NCI-H526 treated with DMSO at 0.1 percent for 48 hours (cell line): Measurements from ENCODE around the gene TBC1D22A.
A peak's percentile ranks its signal among the peaks of the same experiment; 100 is the strongest.

Source experiments
- DNase-seq: peaks from one replicate; lab custom pipeline; 2025; lab: John Stamatoyannopoulos, UW

TBC1D22A gene

DNA sequence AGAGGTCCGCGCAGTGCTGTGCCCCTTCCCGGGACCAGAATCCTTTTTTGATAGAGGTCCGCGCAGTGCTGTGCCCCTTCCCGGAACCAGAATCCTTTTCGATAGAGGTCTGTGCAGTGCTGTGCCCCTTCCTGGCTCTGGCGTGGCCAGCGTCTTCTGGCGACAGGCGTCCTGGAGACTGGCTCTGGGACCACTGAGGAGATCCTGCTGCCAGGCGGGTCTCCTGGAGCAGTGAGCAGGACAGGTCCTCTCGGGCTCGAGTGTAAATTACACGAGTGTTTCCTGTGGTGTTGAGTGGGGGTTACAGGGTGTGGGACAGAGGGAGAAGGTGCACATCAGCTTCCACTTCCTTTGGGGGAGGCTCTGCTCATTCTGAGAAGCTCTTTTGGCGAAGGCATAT is 98.1 kb downstream of the TBC1D22A start:
- no peak for DNase-seq

DNA sequence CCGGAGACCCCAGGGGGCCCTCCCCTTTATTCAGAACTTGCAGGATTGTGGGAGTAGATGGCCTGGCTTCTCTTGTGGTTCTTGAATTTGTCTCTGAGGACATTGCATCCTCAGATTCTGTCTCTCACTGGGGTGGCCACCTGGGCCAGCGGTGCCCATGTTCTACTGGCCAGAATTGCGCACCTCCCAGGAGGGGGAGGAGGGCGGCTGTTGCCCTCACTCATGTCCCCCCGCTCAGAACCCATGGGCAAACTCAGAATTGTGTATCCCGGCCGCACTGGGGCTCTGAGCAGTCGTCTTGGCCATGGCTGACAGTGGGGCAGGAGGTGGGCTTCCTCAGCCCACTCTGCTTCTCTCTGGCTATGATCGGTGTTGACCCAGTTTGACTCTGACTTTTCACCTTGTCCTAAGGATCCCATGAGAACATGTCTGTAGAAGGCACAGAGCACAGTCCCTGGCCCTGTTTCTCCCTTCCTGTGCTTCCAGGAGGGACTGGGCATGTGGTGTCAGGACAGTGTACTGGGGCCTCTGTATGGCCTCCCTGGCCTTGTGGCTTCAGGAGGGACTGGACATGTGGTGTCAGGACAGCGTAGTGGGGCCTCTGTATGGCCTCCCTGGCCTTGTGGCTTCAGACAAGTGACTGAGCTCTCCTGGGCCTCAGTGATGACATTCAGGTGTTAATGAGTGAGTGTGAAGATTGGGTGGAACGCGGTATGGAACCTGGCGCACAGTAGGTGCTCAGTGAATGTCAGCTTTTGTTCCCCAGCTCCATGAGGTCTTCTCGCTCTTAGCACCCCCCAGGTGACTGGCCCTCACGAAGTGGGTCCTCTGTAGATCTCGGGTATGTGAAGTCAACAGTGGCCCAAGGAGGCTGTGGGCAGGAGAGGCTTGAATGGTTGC is 99.3 kb downstream of the TBC1D22A start:
- DNase-seq = no peak

DNA sequence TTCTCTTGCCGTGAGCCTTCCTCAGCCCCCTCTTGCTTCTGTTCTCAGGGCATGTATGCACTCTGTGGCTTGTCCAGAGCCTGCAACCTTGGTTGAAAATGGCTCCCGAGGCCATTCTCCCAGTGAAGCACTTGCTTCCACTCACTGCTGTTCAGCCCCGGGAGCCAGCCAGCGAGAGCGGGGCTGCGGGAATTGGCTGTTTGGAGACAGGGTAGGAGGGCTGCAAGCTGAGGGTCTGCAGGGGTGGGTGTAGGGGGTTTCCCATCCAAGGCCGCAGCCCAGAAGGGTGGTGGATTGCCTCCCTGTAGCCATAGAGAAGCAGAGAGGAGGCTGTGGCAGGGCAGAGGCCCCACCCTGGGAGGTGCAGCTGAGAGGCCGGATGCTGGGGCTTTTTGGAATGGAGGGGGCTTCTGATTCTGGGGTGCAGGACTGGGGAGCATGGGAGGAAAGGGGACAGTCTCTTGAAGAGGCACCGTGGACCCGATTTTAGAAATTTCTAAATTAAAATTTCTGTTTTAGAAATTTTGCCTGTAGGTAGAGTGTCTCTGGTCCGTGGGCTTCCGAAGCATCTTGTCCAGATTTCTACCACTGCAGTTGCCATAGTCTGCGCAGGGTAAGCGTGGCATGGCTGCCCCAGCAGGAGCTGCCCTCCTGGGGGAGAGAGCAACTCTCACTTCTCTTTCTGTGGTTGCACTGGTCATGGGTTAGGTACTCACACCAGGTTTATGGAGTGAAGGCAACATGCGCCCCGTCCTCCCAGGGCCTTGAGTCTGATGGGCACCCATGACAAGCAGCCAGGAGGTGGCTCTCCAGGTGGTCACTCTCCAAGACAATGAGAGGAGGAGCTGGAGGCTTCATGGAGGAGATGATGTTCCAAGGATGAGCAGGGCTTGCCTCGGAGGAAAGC is 100.2 kb downstream of the TBC1D22A start:
- DNase-seq = no peak

DNA sequence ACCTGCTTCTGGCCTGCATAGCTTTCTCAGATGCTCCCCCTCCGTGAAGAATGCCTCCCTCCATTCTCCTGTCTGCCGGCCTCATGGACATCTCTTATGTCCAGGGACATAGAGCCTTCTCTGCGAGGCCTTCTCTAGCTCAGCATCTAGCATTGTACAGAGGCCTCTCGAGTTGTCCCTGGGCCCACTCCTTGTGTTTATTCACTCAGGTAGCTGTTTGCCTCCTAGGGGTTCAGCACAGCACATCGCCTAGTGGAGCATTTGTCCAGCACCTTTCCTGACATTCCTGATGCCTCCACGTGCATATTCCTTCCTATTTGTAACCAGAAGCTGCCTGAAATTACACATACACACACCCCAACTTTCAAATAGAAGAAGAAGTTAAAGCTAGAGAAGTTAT is 101.3 kb downstream of the TBC1D22A start:
- DNase-seq = no peak

DNA sequence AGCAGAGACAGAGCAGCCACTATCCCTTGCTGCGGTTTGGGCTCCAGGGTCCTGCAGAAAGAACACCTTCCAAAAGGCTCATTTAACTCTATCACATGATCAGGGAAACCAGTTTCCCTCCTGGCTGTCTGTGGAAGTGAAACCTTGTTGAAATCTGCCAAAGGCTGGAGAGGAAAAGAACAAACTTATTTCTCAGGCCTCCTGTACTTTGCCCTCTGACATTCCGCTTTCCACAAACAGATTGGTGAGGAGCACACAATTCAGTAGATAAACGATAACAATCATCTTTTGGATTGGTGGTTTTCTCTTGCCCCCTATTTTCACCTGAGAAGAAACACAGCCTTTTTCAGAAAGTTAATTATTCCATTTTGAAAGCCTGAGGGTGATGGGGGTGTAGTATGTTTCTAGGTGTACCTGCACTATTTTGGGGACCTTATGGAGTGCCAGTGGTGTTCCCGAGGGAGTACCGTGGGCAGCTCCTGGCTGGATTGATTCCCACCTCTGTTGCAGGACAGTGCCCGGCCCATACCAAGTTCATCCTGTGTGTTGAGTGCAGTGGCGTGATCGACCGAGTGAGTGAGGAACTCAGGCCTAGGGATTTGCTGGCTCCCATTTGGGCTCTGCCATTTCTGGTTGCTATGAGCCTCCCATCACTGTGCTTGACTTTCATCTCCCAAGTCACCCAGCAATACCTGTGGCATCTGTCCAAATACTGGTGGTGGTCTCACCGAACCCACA is 102.0 kb downstream of the TBC1D22A start:
- DNase-seq = no peak

DNA sequence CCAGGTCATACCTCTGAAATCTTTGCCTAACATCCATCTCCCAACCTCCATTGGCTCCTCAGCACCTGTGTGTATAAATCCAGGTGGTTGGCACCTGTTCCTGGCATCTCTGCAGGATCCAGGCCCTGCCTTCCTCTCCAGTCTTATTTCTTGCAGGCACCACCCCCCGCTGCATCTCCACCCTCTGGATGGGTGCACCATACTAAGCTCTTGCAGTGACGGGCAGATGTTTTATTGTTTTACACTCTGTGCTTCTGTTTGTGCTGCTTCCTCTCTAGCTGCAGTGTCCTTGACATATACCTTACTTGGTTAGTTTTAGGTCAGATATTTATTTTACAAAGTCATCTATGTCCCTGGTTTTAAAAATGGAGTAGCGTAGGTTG is 102.6 kb downstream of the TBC1D22A start:
- no peak for DNase-seq

DNA sequence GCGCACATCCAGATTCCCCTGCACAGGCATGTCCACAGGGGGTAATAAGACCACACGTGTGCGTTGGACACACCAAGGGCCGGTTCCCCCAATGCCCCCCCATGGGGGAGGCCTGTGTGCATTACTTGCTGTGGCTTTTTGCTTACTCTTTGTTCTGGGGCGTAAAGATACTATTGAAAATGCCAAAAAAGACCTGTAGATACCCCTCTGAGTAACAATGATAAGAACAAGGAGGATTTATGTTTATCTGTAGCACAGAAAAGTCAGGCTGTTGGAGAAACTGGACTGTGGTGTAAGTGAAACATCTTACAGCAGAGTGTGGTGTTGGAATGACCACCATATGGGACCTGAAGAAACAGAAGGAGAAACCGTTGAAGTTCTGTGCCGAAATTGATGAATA is 103.2 kb downstream of the TBC1D22A start:
- DNase-seq = no peak

DNA sequence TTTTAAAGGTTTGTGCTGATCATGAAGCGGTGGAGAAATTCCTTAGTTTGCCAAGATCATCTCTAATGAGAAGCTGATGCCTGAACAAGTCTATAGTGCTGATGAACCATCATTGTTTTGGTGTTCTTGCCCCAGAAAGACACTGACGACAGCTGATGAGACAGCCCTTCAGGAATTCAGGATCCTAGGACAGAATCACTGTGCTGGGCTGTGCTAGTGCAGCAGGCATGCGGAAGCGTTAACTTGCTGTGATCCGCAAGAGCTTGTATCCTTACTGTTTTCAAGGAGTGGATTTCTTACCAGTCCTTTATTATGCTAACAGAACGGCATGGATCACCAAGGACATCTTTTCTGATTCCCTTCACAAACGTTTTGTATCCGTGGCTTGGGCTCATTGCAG is 104.1 kb downstream of the TBC1D22A start:
- no peak for DNase-seq

DNA sequence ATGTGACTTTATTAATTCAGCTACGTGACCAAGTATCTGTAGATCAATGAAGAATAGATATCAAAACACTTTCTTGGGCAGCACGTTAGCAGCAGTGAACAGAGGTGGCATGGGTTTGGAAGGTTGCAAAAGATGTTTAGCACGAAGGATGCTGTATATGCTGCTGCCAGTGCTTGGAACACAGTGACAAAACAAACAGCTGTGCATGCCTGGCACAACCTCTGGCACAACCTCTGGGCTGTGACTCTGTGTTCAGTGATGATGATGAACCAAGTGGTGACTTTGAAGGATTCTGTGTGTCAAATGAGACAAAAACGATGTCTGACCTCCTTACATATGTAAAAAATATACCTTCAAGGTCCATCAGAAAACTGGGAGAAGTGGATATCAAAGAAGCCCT is 104.7 kb downstream of the TBC1D22A start:
- no peak for DNase-seq

DNA sequence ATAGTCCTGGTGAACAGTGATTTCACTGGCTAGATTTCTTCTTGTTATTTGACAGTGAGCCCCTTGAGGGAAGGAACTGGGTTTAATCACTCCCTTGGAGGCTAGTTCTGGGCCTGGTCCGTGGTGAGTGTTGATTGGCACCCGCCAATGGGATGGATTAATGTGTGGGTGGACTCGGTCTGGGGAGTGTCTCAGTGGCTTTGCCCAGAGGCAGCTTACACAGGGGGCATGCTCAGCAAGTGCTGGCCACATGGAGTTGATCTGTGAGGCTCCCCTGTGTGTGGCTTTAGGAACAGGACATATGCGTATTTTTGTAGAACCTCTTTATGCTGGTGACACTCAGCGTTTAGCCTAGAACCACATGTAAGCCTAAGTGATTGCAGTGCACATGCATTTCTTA is 106.9 kb downstream of the TBC1D22A start:
- DNase-seq = no peak

DNA sequence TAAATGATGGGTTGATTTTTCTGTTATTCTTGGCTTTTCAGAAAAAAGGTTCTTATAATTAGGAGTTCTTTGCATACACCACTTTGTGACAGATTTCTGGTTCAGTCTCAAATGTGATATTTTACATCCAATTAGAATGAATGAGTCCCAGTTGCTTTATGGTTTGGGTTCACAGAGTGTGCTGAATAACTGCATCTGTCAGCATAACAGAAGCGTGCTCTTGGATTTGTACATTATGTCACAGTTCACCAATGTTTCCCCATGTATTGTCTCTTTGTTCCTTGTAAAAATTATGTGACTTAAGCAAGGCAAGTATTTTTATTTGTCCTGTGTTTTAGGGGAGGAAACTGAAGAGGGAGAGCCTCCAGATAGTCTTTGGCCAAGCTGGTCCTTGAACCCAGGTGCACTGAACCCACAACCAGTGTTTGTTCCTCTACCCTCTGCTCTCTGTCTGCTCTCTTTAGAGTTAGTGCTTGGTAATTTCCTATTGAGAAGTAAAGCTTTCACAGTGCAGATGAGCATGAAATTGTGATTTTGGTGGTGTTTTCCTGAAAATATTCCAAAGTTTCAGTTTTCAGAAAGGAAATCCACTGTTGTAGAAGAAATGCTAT is 107.5 kb downstream of the TBC1D22A start:
- no peak for DNase-seq

DNA sequence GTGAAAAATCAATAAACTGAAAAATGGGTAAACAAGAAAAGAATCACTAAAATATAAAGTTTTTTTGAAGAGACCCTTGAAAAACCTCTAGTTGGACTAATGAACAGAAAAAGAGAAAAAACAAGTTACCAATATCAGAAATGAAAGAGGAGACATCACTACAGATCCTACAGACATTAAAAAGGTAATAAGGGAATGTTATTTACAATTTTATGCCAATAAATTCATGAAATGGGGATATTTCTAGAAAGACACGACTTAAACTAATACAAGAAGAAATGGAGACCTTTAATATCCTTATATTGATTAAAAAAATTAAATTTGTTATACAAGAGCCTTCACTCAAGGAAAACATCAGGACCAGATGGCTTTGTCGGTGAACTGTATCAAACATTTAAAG is 109.4 kb downstream of the TBC1D22A start:
- DNase-seq = no peak

DNA sequence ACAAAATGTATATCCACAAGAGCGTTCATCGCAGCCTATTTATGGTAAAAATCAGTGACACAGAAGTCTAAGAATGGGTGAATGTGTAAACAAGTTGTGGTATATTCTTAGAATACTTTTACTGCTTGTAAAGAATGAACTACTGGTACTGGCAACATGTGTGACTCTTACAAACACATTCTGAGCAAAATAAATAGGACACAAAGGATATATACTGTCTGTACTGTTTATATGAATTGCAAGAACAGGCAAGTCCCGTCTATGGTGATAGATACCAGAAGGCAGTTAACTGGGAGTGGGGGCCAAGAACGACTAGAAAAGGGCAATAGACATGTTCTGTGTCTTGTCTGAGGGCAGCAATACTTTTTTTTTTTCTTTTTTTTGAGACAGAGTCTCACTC is 112.6 kb downstream of the TBC1D22A start:
- no peak for DNase-seq

DNA sequence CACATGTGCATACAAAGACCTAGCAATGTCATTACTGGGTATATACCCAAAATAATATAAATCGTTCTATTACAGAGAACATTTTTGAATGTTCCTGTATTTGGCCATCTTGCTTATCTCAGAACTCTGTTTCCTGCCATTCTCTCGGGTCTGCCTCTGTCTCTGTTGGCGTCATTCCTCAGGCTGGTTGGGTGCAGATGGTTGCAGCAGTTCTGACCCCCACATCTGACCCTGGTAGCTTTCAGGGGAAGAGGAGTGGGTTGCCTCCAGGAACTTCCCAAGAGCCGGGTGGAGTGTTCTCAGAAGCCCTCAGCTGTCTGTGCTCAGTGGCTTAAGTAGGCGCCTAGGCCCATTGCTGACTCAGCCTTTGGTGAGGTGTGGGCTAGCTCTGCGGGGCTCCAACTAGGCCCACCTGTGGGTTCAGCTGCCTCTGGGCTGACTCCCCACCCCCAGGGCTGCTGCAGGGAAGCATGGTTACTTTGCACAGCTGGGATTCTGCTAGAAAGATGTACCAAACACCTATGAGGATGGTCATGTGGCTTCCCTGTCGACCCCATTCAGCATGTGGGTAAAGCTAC is 114.0 kb downstream of the TBC1D22A start:
- DNase-seq = no peak

DNA sequence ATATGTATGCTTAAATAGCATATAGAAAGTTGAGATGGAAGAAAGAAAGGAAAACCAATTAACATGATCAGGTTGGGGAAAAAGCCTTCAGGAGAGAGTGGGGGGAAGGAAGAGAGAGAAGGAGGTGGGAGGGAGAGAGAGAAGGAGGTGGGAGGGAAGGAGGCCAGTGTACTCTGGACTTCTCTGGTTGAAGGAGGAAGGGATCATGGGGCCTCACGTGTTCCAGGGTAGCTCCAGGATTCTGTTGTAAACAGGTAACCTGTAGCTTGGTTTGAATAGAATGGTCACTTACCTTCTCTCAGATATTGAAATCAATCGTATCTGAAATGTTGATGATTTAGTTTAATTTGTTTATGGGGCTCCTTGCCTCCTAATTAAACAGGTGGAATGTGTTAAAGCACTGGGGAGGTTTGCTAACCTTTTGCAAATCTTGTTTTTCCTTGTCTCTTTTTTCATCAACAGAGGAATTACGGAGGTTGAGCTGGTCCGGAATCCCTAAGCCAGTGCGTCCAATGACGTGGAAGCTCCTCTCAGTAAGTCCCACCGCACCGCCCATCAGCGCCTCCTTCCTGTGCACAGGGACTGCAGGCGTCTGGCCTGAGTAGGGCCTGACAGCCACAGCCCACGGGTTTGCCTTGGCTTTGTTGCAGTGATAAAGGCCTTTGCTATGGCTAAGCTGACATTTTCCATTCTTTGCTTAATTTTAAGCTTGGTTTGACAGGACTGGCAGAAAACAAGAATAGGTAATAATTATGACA is 115.9 kb downstream of the TBC1D22A start:
- no peak for DNase-seq

DNA sequence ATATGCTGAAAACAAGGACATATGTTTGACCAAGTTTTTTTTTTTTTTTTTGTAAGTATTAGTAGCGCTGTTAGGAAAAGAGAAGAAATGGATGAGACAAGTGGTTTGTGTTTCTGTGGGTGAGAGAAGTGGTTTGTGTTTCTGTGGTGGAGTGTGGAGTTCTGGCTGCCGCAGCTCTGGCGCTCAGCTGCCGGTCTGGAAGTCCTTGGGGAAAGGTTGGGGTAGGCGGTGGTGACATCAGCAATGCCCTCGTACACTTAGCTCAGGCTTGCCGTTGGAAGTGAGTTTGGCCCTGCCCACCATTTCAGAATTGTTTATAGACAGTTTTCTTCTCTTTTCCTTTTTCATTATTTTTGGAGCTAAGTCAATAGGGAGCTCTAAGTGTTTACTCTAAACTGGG is 116.6 kb downstream of the TBC1D22A start:
- DNase-seq = no peak

DNA sequence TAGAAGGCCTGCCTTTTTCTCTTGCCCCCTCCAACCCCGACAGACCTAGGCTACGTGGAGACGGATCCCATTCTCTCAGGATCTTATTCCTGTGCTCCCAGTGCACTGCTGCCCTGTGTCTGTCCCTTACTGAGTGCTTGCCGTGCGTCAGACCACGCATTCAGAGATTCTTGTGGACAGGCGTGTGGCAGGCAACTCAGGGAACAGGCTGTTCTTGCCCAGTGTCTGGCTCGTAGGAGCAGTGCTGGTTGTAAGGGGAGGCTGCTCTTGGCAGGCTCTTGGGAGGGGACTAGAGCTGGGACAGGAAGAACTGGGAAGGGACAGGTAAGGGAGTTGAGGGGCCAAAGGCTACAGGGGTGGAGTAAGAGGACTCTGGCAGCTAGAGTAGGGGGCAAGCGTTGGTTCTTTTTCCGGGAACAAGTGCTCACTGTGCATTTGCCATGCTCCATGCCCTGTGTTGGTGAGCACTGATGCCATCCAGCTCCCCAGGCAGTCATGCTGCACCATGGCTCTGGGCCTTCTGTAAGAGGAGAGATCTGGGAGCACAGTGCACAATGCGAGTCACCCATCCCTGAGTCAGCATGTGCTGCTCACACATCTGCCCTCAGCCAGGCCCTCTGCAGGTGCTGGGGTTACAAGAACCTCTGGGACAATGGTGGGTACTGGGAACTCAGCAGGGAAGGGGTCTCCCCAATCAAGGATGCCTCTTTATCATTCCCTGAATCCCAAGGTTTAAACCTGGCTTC is 119.1 kb downstream of the TBC1D22A start:
- DNase-seq = no peak

DNA sequence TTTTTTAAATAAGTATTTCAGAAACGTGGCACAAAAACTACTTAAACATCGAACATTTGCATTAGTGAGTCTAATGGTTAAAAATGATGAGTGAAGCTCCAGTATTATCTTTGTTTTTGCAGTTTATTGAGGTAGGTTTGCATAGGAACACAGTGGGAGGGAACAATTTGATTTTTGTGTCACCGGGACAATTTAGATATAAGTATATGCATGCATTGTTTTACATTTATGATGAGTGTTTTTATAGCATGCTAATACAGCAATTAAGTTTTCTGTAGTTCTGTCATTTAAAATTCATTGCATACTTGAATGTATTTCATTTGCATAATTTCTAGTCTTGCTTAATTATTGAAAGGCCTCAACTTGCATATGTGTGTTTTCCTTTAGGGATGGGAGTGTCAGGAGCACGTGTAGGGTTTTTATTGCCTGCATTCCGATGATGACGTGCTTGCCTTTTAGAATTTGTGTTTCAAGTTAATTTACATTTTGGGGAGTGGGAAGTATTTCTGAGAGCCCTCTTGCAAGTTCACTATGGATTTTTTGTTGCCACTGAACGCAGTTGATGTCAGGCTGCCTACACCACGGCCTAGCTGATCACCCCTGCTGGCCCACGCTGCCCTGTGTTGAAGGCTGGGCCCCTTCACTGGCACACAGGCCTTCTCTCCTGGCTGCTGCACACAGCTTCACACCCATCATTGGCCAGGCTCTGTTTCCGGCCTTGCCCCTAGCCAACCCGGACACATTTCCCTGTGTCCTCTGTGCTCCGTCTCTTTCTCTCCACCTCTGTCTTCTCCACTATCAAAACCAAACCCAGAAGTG is 120.9 kb downstream of the TBC1D22A start:
- DNase-seq = peak; percentile 8

DNA sequence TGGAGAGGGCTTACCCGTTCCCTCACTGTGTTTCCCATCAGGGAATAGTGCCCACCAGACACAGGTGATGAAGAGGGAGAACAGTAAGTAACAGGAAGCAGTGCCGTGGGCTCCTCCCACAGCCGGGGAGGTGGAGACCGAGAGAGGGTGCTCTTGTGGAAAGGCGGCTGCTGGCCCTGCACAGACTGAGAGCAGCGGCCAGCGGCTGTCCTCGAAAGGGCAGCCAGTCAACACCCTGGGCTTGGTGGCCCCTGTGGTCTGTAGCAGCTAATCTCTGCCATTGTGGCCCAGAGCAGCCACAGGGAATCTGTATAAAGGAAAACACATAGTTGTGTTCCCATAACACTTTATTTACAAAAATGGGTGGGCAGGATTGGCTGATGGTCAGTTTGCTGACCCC is 121.9 kb downstream of the TBC1D22A start:
- DNase-seq = no peak
